ENCODE results near the gene ZNF284. TPM values are rescaled to one million over a fixed set of nuclear protein-coding genes. Genes with fewer than 3 reads are reported as not detected.

ZNF284 gene
- total RNA-seq, 4 donors from 2014 or later, result 1.8 to 3.1 (median 2.0) TPM

GRCh38 chr19:44131955-44132354 is 60.0 kb downstream of the ZNF284 start:
- H3K4me3 ChIP-seq, result no peak overlapping the region
- H3K9me3 ChIP-seq, result peaks cover 0 to 92% (median 30%) of the 10 kb centered on the region in 4 donors
- 91 to 95% methylated on average over 5 of the region's 5 CpGs for WGBS, 2 donors
- no peaks in the 10 kb centered on the region for H3K27me3 ChIP-seq
- no peaks in the 10 kb centered on the region for H3K4me1 ChIP-seq
- no peak for DNase-seq (ENCODE audit: low spot score in 2 of 2)
- TF ChIP-seq CTCF (IDR thresholded peaks at IDR 0.05) (no peak), EP300 (IDR thresholded peaks at IDR 0.05) (no peak), POLR2A (IDR thresholded peaks at IDR 0.05) (no peak)
- H3K36me3 ChIP-seq, result peaks cover 1 to 78% (median 36%) of the 10 kb centered on the region in 3 donors
- no peak overlapping the region for H3K27ac ChIP-seq

Small RNA genes lying within 50 kb of the gene (small RNA-seq; reads per million reads assigned to genes)
- not detected for gene RNU6-902P

Other genes starting within 250 kb of the ZNF284 start
- 10 to 100 TPM in 2 of 4 donors, 1 to 10 TPM in 2; 4.2 to 12.3 (median 10.4) TPM for gene ZNF283, start 244.8 kb upstream of the ZNF284 start, total RNA-seq
- 1 to 10 TPM in 3 of 4 donors, under 1 TPM in 1; 0.90 to 3.7 (median 1.1) TPM for gene ZNF404, start 188.2 kb upstream of the ZNF284 start, total RNA-seq
- gene ZNF45, start 136.9 kb upstream of the ZNF284 start, total RNA-seq, result 10 to 100 TPM in 3 of 4 donors, 1 to 10 TPM in 1; 8.7 to 26.9 (median 17.7) TPM
- gene ZNF221, start 120.9 kb upstream of the ZNF284 start, total RNA-seq, result 1 to 10 TPM; 3.6 to 7.3 (median 6.5) TPM
- gene ZNF155, start 88.0 kb upstream of the ZNF284 start, total RNA-seq, result 1 to 10 TPM; 4.2 to 7.2 (median 5.1) TPM
- gene ZNF230, start 69.2 kb upstream of the ZNF284 start, total RNA-seq, result 1 to 10 TPM; 3.9 to 5.3 (median 5.2) TPM
- gene ZNF222, start 46.8 kb upstream of the ZNF284 start, total RNA-seq, result 1 to 10 TPM; 2.0 to 7.3 (median 2.1) TPM
- gene ZNF223, start 20.1 kb upstream of the ZNF284 start, total RNA-seq, result 1 to 10 TPM; 1.7 to 7.3 (median 5.3) TPM
- gene ZNF224, start 22.2 kb downstream of the ZNF284 start, total RNA-seq, result 10 to 100 TPM; 16.2 to 34.1 (median 28.4) TPM
- 10 to 100 TPM in 1 of 4 donors, 1 to 10 TPM in 3; 1.8 to 10.1 (median 4.6) TPM for gene ZNF225, start 41.2 kb downstream of the ZNF284 start, total RNA-seq
- gene ZNF234, start 69.4 kb downstream of the ZNF284 start, total RNA-seq, result 1 to 10 TPM; 6.9 to 7.9 (median 7.1) TPM
- 10 to 100 TPM; 18.0 to 29.1 (median 23.3) TPM for gene ZNF226, start 92.9 kb downstream of the ZNF284 start, total RNA-seq
- gene ZNF227, start 140.4 kb downstream of the ZNF284 start, total RNA-seq, result 10 to 100 TPM in 3 of 4 donors, 1 to 10 TPM in 1; 8.1 to 22.0 (median 14.3) TPM
- 1 to 10 TPM in 1 of 4 donors, under 1 TPM in 2, not detected in 1; 0.44 to 1.2 (median 0.63) TPM for gene ZNF233, start 187.7 kb downstream of the ZNF284 start, total RNA-seq
- 1 to 10 TPM; 5.5 to 9.8 (median 6.3) TPM for gene ZNF235, start 232.9 kb downstream of the ZNF284 start, total RNA-seq